Cardiac atrium fibroblast (primary cell): Measurements from ENCODE around the gene WDR5B. TPM values are rescaled to one million over a fixed set of nuclear protein-coding genes. Genes with fewer than 3 reads are reported as not detected.

Experiments used
- total RNA-seq: library from RNA; depleted of rRNA; stranded (reverse); fragments of >200 nt; gene quantifications from 2 replicates; pipeline ENCODE4 v1.2.3, GENCODE V29; 2015

Gene WDR5B
- 1.6 and 5.5 TPM in 2 replicates for total RNA-seq

DNA sequence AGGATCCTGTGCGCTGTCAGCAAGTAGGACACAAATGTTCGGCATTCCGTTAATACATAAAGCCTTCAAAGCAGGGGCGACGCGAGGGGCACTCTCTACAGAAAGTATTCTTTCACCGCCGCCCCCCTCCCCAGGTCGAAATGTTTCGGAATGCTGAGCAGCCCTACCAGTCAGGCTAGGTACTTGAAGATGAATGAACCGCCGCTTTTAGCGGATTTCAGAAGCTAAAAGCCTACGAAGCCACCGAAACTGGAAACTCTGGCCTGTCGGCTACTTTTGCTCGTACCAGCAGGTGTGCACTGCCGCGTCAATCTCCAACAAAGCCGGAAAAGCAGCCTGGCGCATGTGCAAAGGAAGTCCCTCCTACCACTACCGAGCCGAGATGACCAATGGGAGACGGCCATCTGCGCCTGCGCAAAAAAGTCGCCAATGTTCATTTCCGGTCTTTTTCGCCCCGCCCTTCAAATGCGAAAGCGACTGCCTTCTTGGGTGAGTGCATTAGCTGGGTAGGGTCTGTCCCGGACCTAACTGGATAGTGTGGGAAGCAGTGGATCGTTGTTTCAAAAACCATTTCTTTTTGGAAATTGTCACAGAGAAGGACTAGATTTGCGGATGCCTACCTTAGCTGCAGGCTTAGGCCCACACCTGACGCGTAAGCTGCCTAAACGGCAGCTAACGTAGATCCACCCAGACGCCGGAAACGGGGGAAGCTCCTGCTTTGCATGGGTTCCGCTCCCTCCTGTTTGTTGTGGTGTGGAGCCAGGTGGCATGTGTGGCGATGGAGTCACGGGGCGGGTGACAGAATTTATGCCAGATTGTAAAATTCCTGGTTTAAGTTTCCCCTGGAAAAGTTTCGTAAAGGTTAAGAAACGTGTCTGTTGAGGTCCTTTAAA, at the start of gene WDR5B:
WDR5B (minus strand) TSS at position 301 of the 893 bp plus-strand sequence. CDS start 534 bp downstream, outside the sequence.

DNA sequence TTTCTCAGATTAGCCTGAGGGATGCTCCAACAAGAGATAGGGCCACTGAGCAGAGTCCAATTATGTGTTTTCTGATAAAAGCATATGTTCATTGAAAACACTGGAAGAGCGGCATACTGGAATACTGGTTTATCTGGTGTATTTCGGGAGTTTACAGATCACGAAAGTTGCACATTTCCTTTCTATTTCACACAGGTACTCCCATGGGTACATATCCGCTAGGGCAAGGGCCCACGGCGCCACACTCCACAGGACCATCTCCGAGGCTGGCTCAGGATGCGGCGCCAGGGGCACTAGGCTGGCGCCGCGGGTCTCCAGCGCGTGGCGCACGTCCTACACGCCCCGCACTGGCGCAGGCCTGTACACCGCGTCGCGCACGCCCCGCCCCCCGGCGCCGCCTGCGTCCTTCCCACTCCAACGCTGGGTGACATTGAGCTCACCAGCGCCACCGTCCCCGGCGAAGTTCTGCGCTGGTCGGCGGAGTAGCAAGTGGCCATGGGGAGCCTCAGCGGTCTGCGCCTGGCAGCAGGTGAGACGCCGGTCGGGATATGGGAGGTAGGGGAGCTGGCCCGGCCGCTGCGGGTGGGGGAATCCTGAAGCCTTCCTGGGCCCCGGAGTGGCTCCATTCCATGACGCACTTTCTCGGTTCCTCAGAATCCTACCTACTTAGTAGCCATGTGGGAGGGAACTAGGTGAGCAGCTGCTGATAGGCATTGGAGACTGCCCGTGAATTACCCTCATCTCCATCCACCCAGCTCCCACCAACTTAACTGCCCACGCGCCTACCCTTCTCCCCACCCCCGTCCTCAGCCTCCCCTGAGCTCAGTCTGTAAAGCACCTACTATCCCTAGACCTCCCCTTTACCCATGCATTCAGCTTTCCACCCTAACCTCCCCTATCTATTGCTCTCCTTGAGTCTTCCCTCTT, 31.8 kb downstream of the WDR5B start, which contains the start of gene FAM162A:
FAM162A (plus strand) TSS at position 412 of the 927 bp plus-strand sequence; CDS start at position 496, 84 bp downstream.

DNA sequence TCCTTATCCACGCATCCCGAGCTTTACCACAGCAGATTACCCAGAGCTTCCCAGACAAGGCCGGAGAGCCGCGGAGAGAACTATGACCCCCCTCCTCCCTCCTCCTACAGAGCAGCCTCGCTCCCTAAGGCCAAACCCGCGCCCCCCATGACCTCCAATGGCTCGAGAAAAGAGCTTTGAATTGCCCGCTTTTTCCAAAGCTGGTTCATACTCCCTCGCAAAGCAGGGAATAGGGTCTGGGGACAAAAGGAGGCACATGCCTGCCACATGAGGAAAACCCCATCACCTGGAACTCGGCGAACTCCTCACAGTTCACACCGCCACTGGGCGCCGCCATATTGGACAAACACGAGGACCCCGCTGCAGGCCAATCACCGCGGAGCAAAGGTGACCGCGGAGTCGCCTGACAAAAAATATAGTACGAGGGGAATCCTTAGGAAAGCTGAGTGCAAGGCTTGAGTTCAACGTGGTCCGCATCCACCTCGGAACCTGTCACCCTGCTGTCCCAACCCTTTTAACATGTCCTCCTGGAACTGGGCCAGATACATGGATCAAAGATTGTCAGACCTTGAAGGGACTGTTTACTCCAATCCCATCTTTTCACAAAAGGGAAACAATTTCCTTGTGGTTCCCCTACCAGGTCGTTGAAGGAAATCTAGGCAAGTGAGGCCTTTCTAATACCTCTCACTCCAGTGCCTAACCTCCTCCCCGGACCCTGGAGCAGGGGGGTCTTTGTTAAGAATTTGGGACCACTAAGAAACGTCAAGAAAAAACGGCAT, 32.8 kb downstream of the WDR5B start, which contains the start of gene MIX23:
MIX23 (minus strand) TSS at position 344 of the 779 bp plus-strand sequence; CDS start at position 337, 7 bp downstream.

Other genes starting within 250 kb of the WDR5B start
- gene CASR, start 232.4 kb downstream of the WDR5B start, total RNA-seq = not detected in 2 replicates
- gene CSTA, start 90.8 kb downstream of the WDR5B start, total RNA-seq = 1.3 and 1.8 TPM in 2 replicates
- gene MIX23, start 32.8 kb downstream of the WDR5B start, total RNA-seq = 21.8 and 27.1 TPM in 2 replicates
- 48.9 and 60.1 TPM in 2 replicates for gene FAM162A, start 31.9 kb downstream of the WDR5B start, total RNA-seq
- 19.1 and 24.5 TPM in 2 replicates for gene KPNA1, start 98.9 kb upstream of the WDR5B start, total RNA-seq
- 9.9 and 10.4 TPM in 2 replicates for gene PARP9, start 148.2 kb upstream of the WDR5B start, total RNA-seq
- 10.3 and 14.1 TPM in 2 replicates for gene DTX3L, start 148.3 kb upstream of the WDR5B start, total RNA-seq
- not detected in 2 replicates for gene PARP15, start 161.6 kb upstream of the WDR5B start, total RNA-seq